HEK293 (cell line): ENCODE results near the gene CNKSR3.
A peak's percentile ranks its signal among the peaks of the same experiment; 100 is the strongest.

ENCODE experiments used
- GLI4 ChIP-seq: fragments of 450-650 bp; formaldehyde crosslinking; IDR thresholded peaks from 2 replicates; pipeline ENCODE4 v1.5.1; 2016; ENCODE audit warnings: missing biosample characterization, missing genetic modification characterization
- KLF16 ChIP-seq: fragments of 450-650 bp; formaldehyde crosslinking; IDR thresholded peaks from 2 replicates; pipeline ENCODE4 v1.5.1; 2017; ENCODE audit warnings: missing biosample characterization, missing genetic modification characterization
- KLF7 ChIP-seq: fragments of 450-650 bp; formaldehyde crosslinking; IDR thresholded peaks from 2 replicates; pipeline ENCODE4 v1.5.1; 2016; ENCODE audit warnings: missing biosample characterization, missing genetic modification characterization, borderline replicate concordance
- MYNN ChIP-seq: fragments of 450-650 bp; formaldehyde crosslinking; IDR thresholded peaks from 2 replicates; pipeline ENCODE4 v1.5.1; 2016; ENCODE audit warnings: missing biosample characterization, missing genetic modification characterization, borderline replicate concordance
- OSR2 ChIP-seq: fragments of 450-650 bp; formaldehyde crosslinking; IDR thresholded peaks from 2 replicates; pipeline ENCODE4 v1.5.1; 2016; ENCODE audit warnings: missing biosample characterization, missing genetic modification characterization
- OVOL3 ChIP-seq: fragments of 450-650 bp; formaldehyde crosslinking; IDR thresholded peaks from 2 replicates; pipeline ENCODE4 v1.5.1; 2016; ENCODE audit warnings: missing biosample characterization, missing genetic modification characterization
- REPIN1 ChIP-seq: fragments of 450-650 bp; formaldehyde crosslinking; IDR thresholded peaks from 2 replicates; pipeline ENCODE4 v1.5.1; 2017; ENCODE audit warnings: missing biosample characterization, missing genetic modification characterization, low read depth
- SALL2 ChIP-seq: fragments of 450-650 bp; formaldehyde crosslinking; IDR thresholded peaks from 2 replicates; pipeline ENCODE4 v1.5.0; 2017; ENCODE audit warnings: missing biosample characterization, mild to moderate bottlenecking, missing genetic modification characterization, borderline replicate concordance
- YY2 ChIP-seq: fragments of 450-650 bp; formaldehyde crosslinking; IDR thresholded peaks from 2 replicates; pipeline ENCODE4 v1.5.1; 2016; ENCODE audit warnings: missing biosample characterization, missing genetic modification characterization
- ZBTB26 ChIP-seq: fragments of 450-650 bp; formaldehyde crosslinking; optimal IDR thresholded peaks from 2 replicates; pipeline ENCODE3; 2016; ENCODE audit warnings: missing biosample characterization, mild to moderate bottlenecking, missing genetic modification characterization
- ZBTB44 ChIP-seq: fragments of 450-650 bp; IDR thresholded peaks from 2 replicates; pipeline ENCODE4 v1.5.1; 2018; ENCODE audit warnings: missing biosample characterization, mild to moderate bottlenecking, missing genetic modification characterization
- ZBTB48 ChIP-seq: fragments of 450-650 bp; formaldehyde crosslinking; IDR thresholded peaks from 2 replicates; pipeline ENCODE4 v1.5.1; 2016; ENCODE audit warnings: missing biosample characterization, missing genetic modification characterization
- ZFP3 ChIP-seq: fragments of 450-650 bp; formaldehyde crosslinking; IDR thresholded peaks from 2 replicates; pipeline ENCODE4 v1.5.1; 2016; ENCODE audit warnings: low read depth, missing biosample characterization, missing genetic modification characterization
- ZNF112 ChIP-seq: fragments of 450-650 bp; formaldehyde crosslinking; IDR thresholded peaks from 2 replicates; pipeline ENCODE4 v1.5.0; 2017; ENCODE audit warnings: missing biosample characterization, missing genetic modification characterization
- ZNF148 ChIP-seq: fragments of 450-650 bp; formaldehyde crosslinking; IDR thresholded peaks from 2 replicates; pipeline ENCODE4 v1.5.0; 2017; ENCODE audit warnings: missing biosample characterization, missing genetic modification characterization, borderline replicate concordance
- ZNF174 ChIP-seq: fragments of 450-650 bp; formaldehyde crosslinking; IDR thresholded peaks from 2 replicates; pipeline ENCODE4 v1.5.0; 2017; ENCODE audit warnings: missing biosample characterization, mild to moderate bottlenecking, missing genetic modification characterization
- ZNF19 ChIP-seq: fragments of 450-650 bp; formaldehyde crosslinking; IDR thresholded peaks from 2 replicates; pipeline ENCODE4; 2016; ENCODE audit warnings: missing biosample characterization, missing genetic modification characterization, low read depth
- ZNF239 ChIP-seq: fragments of 450-650 bp; formaldehyde crosslinking; IDR thresholded peaks from 2 replicates; pipeline ENCODE4 v1.5.1; 2016; ENCODE audit warnings: missing biosample characterization, missing genetic modification characterization
- ZNF274 ChIP-seq, 2 experiments: fragments of 200-500 bp in 1 of 2; fragments of 450-650 bp in 1 of 2; sonication (Bioruptor generic) in 1 of 2; formaldehyde crosslinking in 1 of 2; IDR thresholded peaks; 2 replicates each; pipeline versions ENCODE4 v1.5.1 to v1.6.1; 2014 to 2016; ENCODE audit warnings: borderline replicate concordance in 1 of 2, inconsistent platforms in 1 of 2, low read length in 1 of 2, missing biosample characterization in 1 of 2, missing genetic modification characterization in 1 of 2
- ZNF280C ChIP-seq: fragments of 450-650 bp; formaldehyde crosslinking; IDR thresholded peaks from 2 replicates; pipeline ENCODE4 v1.5.1; 2016; ENCODE audit warnings: missing biosample characterization, missing genetic modification characterization
- ZNF324 ChIP-seq: fragments of 450-650 bp; formaldehyde crosslinking; IDR thresholded peaks from 2 replicates; pipeline ENCODE4 v1.5.1; 2016; ENCODE audit warnings: missing biosample characterization, missing genetic modification characterization
- ZNF366 ChIP-seq: fragments of 450-650 bp; formaldehyde crosslinking; conservative IDR thresholded peaks from 2 replicates; pipeline ENCODE4 v1.5.1; 2016; ENCODE audit warnings: missing biosample characterization, missing genetic modification characterization
- ZNF391 ChIP-seq: fragments of 450-650 bp; formaldehyde crosslinking; IDR thresholded peaks from 2 replicates; pipeline ENCODE4 v1.5.1; 2016; ENCODE audit warnings: low read depth, missing biosample characterization, missing genetic modification characterization, borderline replicate concordance
- ZNF404 ChIP-seq: fragments of 450-650 bp; formaldehyde crosslinking; IDR thresholded peaks from 2 replicates; pipeline ENCODE4 v1.5.1; 2017; ENCODE audit warnings: missing biosample characterization, missing genetic modification characterization
- ZNF423 ChIP-seq: fragments of 450-650 bp; formaldehyde crosslinking; IDR thresholded peaks from 2 replicates; pipeline ENCODE4 v1.5.1; 2016; ENCODE audit warnings: missing biosample characterization, missing genetic modification characterization
- ZNF426 ChIP-seq: fragments of 450-650 bp; formaldehyde crosslinking; IDR thresholded peaks from 2 replicates; pipeline ENCODE4 v1.5.1; 2017; ENCODE audit warnings: missing biosample characterization, missing genetic modification characterization, mild to moderate bottlenecking, inconsistent platforms, moderate library complexity
- ZNF558 ChIP-seq: fragments of 450-650 bp; formaldehyde crosslinking; IDR thresholded peaks from 2 replicates; pipeline ENCODE4 v1.5.1; 2016; ENCODE audit warnings: missing biosample characterization, missing genetic modification characterization
- ZNF571 ChIP-seq: fragments of 450-650 bp; formaldehyde crosslinking; IDR thresholded peaks from 2 replicates; pipeline ENCODE4 v1.5.0; 2017; ENCODE audit warnings: missing biosample characterization, missing genetic modification characterization
- ZNF621 ChIP-seq: fragments of 450-650 bp; formaldehyde crosslinking; IDR thresholded peaks from 2 replicates; pipeline ENCODE4 v1.5.1; 2017; ENCODE audit warnings: missing biosample characterization, missing genetic modification characterization
- ZNF629 ChIP-seq: fragments of 450-650 bp; formaldehyde crosslinking; IDR thresholded peaks from 2 replicates; pipeline ENCODE4 v1.5.1; 2017; ENCODE audit warnings: missing biosample characterization, missing genetic modification characterization
- ZNF670 ChIP-seq: fragments of 450-650 bp; formaldehyde crosslinking; IDR thresholded peaks from 2 replicates; pipeline ENCODE4 v1.5.1; 2016; ENCODE audit warnings: missing biosample characterization, missing genetic modification characterization, low read depth
- ZNF792 ChIP-seq: fragments of 450-650 bp; formaldehyde crosslinking; IDR thresholded peaks from 2 replicates; pipeline ENCODE4 v1.5.1; 2016; ENCODE audit warnings: missing biosample characterization, missing genetic modification characterization
- ZNF830 ChIP-seq: fragments of 450-650 bp; IDR thresholded peaks from 2 replicates; pipeline ENCODE4 v1.5.0; 2018; ENCODE audit warnings: missing biosample characterization, missing genetic modification characterization, low read depth, mild to moderate bottlenecking, moderate library complexity
- ZSCAN30 ChIP-seq: fragments of 450-650 bp; IDR thresholded peaks from 2 replicates; pipeline ENCODE4 v1.5.1; 2018; ENCODE audit warnings: missing biosample characterization, mild to moderate bottlenecking, missing genetic modification characterization, moderate library complexity

The CNKSR3 gene

GRCh38 chr6:154555073-154555677, 44.7 kb upstream of the CNKSR3 start (continued):
- no peak for TF ChIP-seq ZNF404 (tag by site-specific recombination)
- TF ChIP-seq ZNF629 (tag by site-specific recombination) = peak; percentile 97
- no peak for TF ChIP-seq KLF7 (tag by site-specific recombination)
- no peak for TF ChIP-seq ZNF148 (tag by site-specific recombination)
- no peak for TF ChIP-seq ZFP3
- no peak for TF ChIP-seq ZNF621
- TF ChIP-seq ZNF391 (tag by site-specific recombination) = peak; percentile 83; the same call in 1 of the 2 replicates
- TF ChIP-seq ZSCAN30 = peak; percentile 77
- TF ChIP-seq ZNF426 (tag by site-specific recombination) = no peak
- 0 out of 2 replicates have a peak, but pooled peaks have one; percentile 20 for TF ChIP-seq ZBTB48 (tag by site-specific recombination)
- TF ChIP-seq GLI4 (tag by site-specific recombination) = no peak
- no peak for TF ChIP-seq YY2 (tag by site-specific recombination)
- no peak for TF ChIP-seq ZNF174 (tag by site-specific recombination)
- peak; percentile 80 for TF ChIP-seq OSR2
- peak; percentile 13; the same call in 1 of the 2 replicates for TF ChIP-seq ZBTB44 (tag by site-specific recombination)
- TF ChIP-seq ZNF792 (tag by site-specific recombination) = no peak
- no peak for TF ChIP-seq ZNF423 (tag by site-specific recombination)
- no peak for TF ChIP-seq ZNF670
- peak; percentile 76 for TF ChIP-seq ZNF366 (tag by site-specific recombination)
- TF ChIP-seq ZNF19 (tag by site-specific recombination) = no peak
- peak; percentile 76; the same call in 1 of the 2 replicates for TF ChIP-seq ZNF558 (tag by site-specific recombination)
- no peak for TF ChIP-seq ZNF280C
- TF ChIP-seq SALL2 (tag by site-specific recombination) = no peak
- TF ChIP-seq MYNN (tag by site-specific recombination) = 0 out of 2 replicates have a peak, but pooled peaks have one; percentile 8
- TF ChIP-seq ZBTB26 (tag by site-specific recombination) = no peak
- TF ChIP-seq OVOL3 (tag by site-specific recombination) = peak; percentile 76; the same call in 1 of the 2 replicates
- TF ChIP-seq ZNF571 (tag by site-specific recombination) = no peak
- no peak for TF ChIP-seq ZNF324 (tag by site-specific recombination)
- TF ChIP-seq ZNF239 (tag by site-specific recombination) = no peak
- TF ChIP-seq ZNF112 (tag by site-specific recombination) = no peak
- no peak for TF ChIP-seq REPIN1
- TF ChIP-seq ZNF274 (IDR thresholded peaks at IDR 0.05; ENCODE audit: low read length) = no peak
- TF ChIP-seq ZNF274 (tag by site-specific recombination; IDR thresholded peaks at IDR 0.05; ENCODE audit: borderline replicate concordance) = no peak
- no peak for TF ChIP-seq ZNF830 (tag by site-specific recombination)
- TF ChIP-seq KLF16 (tag by site-specific recombination) = 0 out of 2 replicates have a peak, but pooled peaks have one; percentile 52
